Neural cell (in vitro differentiated cells): ENCODE measurements around the gene GAL3ST3.
"Not testable (repeated sequence)": the region's sequence is repeated elsewhere in the genome, so short reads cannot be mapped to it uniquely, and the experiment has no call there.

Experiments used
- EP300 ChIP-seq: fragments of 450-650 bp; conservative IDR thresholded peaks from 2 replicates; pipeline ENCODE4 v1.6.1; 2014; ENCODE audit warnings: antibody characterized with exemption, mild to moderate bottlenecking, moderate library complexity; ENCODE audit not compliant: poor library complexity, severe bottlenecking
- EZH2 ChIP-seq: fragments of 200-600, 300-800 bp; shearing (Covaris generic), sonication (generic); IDR thresholded peaks from 2 replicates; pipeline ENCODE4 v1.6.1; 2014; ENCODE audit warnings: antibody characterized with exemption, low read length, borderline replicate concordance, mild to moderate bottlenecking; ENCODE audit not compliant: insufficient read depth, poor library complexity, severe bottlenecking
- MXI1 ChIP-seq: fragments of 450-650 bp; conservative IDR thresholded peaks from 2 replicates; pipeline ENCODE4 v1.6.1; 2014; ENCODE audit warnings: antibody characterized with exemption, mild to moderate bottlenecking; ENCODE audit not compliant: poor library complexity, severe bottlenecking
- POLR2AphosphoS5 ChIP-seq: IDR thresholded peaks from 2 replicates; pipeline ENCODE4 v1.6.1; 2012
- RAD21 ChIP-seq: fragments of 450-650 bp; conservative IDR thresholded peaks from 2 replicates; pipeline ENCODE4 v1.6.1; 2014; ENCODE audit warnings: antibody characterized with exemption, mild to moderate bottlenecking, moderate library complexity
- REST ChIP-seq: IDR thresholded peaks from 2 replicates; pipeline ENCODE4 v1.6.1; 2012; ENCODE audit warnings: borderline replicate concordance
- SMC3 ChIP-seq: fragments of 450-650 bp; conservative IDR thresholded peaks from 2 replicates; pipeline ENCODE4 v1.6.1; 2014; ENCODE audit warnings: antibody characterized with exemption, mild to moderate bottlenecking, moderate library complexity; ENCODE audit not compliant: poor library complexity
- TF ChIP-seq, protein P1 (sequence below): fragments of 450-650 bp; IDR thresholded peaks from 2 replicates; pipeline ENCODE4 v1.5.1; 2014; ENCODE audit warnings: antibody characterized with exemption, mild to moderate bottlenecking, moderate library complexity; ENCODE audit not compliant: poor library complexity, severe bottlenecking

DNA sequence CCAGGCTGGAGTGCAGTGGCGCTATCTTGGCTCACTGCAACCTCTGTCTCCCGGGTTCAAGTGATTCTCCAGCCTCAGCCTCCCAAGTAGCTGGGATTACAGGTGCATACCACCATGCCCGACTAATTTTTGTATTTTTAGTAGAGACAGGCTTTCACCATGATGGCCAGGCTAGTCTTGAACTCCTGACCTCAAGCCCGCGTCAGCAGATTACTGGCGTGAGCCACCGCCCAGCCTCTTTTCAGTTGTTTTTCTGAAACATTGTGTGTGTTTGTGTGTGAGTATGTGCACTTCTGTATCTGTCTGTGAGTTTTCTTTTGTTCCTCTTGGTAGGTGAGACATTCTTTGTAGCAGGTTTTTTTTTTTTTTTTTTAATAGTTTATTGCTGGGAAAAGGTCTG is 30.0 kb upstream of the GAL3ST3 start:
- TF ChIP-seq, protein P1, sequence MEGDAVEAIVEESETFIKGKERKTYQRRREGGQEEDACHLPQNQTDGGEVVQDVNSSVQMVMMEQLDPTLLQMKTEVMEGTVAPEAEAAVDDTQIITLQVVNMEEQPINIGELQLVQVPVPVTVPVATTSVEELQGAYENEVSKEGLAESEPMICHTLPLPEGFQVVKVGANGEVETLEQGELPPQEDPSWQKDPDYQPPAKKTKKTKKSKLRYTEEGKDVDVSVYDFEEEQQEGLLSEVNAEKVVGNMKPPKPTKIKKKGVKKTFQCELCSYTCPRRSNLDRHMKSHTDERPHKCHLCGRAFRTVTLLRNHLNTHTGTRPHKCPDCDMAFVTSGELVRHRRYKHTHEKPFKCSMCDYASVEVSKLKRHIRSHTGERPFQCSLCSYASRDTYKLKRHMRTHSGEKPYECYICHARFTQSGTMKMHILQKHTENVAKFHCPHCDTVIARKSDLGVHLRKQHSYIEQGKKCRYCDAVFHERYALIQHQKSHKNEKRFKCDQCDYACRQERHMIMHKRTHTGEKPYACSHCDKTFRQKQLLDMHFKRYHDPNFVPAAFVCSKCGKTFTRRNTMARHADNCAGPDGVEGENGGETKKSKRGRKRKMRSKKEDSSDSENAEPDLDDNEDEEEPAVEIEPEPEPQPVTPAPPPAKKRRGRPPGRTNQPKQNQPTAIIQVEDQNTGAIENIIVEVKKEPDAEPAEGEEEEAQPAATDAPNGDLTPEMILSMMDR = not testable (repeated sequence)
- not testable (repeated sequence) for TF ChIP-seq MXI1, EP300, POLR2AphosphoS5, EZH2, REST, RAD21, SMC3
